Brain pericyte (primary cell): ENCODE measurements around the gene TRAF5.
"Not testable (repeated sequence)": the region's sequence is repeated elsewhere in the genome, so short reads cannot be mapped to it uniquely, and the experiment has no call there.

ENCODE experiments used
- DNase-seq: peaks from one replicate; pipeline ENCODE4 v3.0.0-alpha.2; 2012; ENCODE audit warnings: low read depth, low spot score

Gene TRAF5

GRCh38 chr1:211344152-211344618 is 17.6 kb downstream of the TRAF5 start:
- DNase-seq = no peak

GRCh38 chr1:211345719-211346118 is 19.1 kb downstream of the TRAF5 start:
- DNase-seq = no peak

GRCh38 chr1:211347077-211347844 is 20.6 kb downstream of the TRAF5 start:
- DNase-seq = no peak

GRCh38 chr1:211348547-211348946 is 21.9 kb downstream of the TRAF5 start:
- DNase-seq = no peak

GRCh38 chr1:211349741-211350140 is 23.1 kb downstream of the TRAF5 start:
- no peak for DNase-seq

- not testable (repeated sequence) for DNase-seq
These were observed 25.4 kb downstream of the TRAF5 start for GRCh38 chr1:211352055-211352454.

GRCh38 chr1:211352465-211352864 is 25.8 kb downstream of the TRAF5 start:
- no peak for DNase-seq

GRCh38 chr1:211352985-211353515 is 26.4 kb downstream of the TRAF5 start:
- DNase-seq = no peak

GRCh38 chr1:211353562-211354212 is 27.1 kb downstream of the TRAF5 start:
- DNase-seq = no peak

GRCh38 chr1:211355873-211356272 is 29.2 kb downstream of the TRAF5 start:
- no peak for DNase-seq

GRCh38 chr1:211356723-211357407 is 30.2 kb downstream of the TRAF5 start:
- no peak for DNase-seq

- no peak for DNase-seq
These were observed 32.1 kb downstream of the TRAF5 start for GRCh38 chr1:211358685-211359084.

GRCh38 chr1:211359876-211360275 is 33.2 kb downstream of the TRAF5 start:
- DNase-seq = no peak

- DNase-seq = no peak
These were observed 34.6 kb downstream of the TRAF5 start for GRCh38 chr1:211361202-211361601.

GRCh38 chr1:211369640-211370039 is 43.0 kb downstream of the TRAF5 start:
- DNase-seq = no peak

- DNase-seq = no peak
These were observed 44.0 kb downstream of the TRAF5 start for GRCh38 chr1:211370669-211371068.

- no peak for DNase-seq
These were observed 44.9 kb downstream of the TRAF5 start for GRCh38 chr1:211371406-211372105.

- DNase-seq = no peak
These were observed 45.8 kb downstream of the TRAF5 start for GRCh38 chr1:211372463-211372862.

- no peak for DNase-seq
These were observed 48.6 kb downstream of the TRAF5 start for GRCh38 chr1:211375146-211375818.

- DNase-seq = no peak
These were observed 49.3 kb downstream of the TRAF5 start for GRCh38 chr1:211375949-211376348.
